Neural progenitor cell (in vitro differentiated cells): ENCODE measurements around the gene ARVCF. TPM values are rescaled to one million over a fixed set of nuclear protein-coding genes. Genes with fewer than 3 reads are reported as not detected.

Experiments used
- DNase-seq: peaks from one replicate; pipeline ENCODE4 v3.0.0-alpha.2; 2016; ENCODE audit warnings: low spot score
- H2AFZ ChIP-seq: fragments of 200-600 bp; sonication (generic); replicated peaks from 2 replicates; pipeline ENCODE4 v1.6.1; 2016; ENCODE audit warnings: antibody characterized with exemption
- H3F3A ChIP-seq: fragments of 200-600 bp; sonication (generic); 2 replicates; pipeline ENCODE4 v1.6.1; 2016; ENCODE audit warnings: antibody characterized with exemption, low read depth
- H3K27ac ChIP-seq: fragments of 200-600 bp; sonication (generic); 2 replicates; pipeline ENCODE4 v1.5.1; 2016; ENCODE audit warnings: mild to moderate bottlenecking
- H3K27me3 ChIP-seq: fragments of 200-600 bp; sonication (generic); 2 replicates; pipeline ENCODE4 v1.6.1; 2016; ENCODE audit warnings: mild to moderate bottlenecking, moderate library complexity
- H3K36me3 ChIP-seq: fragments of 200-600 bp; sonication (generic); 2 replicates; pipeline ENCODE4 v1.5.1; 2016
- H3K4me1 ChIP-seq: fragments of 200-600 bp; sonication (generic); 2 replicates; pipeline ENCODE4 v1.6.1; 2016; ENCODE audit warnings: mixed run types
- H3K4me2 ChIP-seq: fragments of 200-600 bp; sonication (generic); 2 replicates; pipeline ENCODE4 v1.6.1; 2016
- H3K4me3 ChIP-seq: fragments of 200-600 bp; sonication (generic); 2 replicates; pipeline ENCODE4 v1.5.1; 2016
- H3K79me2 ChIP-seq: fragments of 200-600 bp; sonication (generic); 2 replicates; pipeline ENCODE4 v1.6.1; 2016; ENCODE audit warnings: low read depth
- H3K9ac ChIP-seq: fragments of 200-600 bp; sonication (generic); 2 replicates; pipeline ENCODE4 v1.6.1; 2016
- H3K9me3 ChIP-seq: fragments of 200-600 bp; sonication (generic); 2 replicates; pipeline ENCODE4 v1.5.1; 2016; ENCODE audit warnings: low read depth
- H4K20me1 ChIP-seq: fragments of 200-600 bp; sonication (generic); 2 replicates; pipeline ENCODE4 v1.6.1; 2016; ENCODE audit warnings: low read depth
- H3K27ac Mint-ChIP-seq: 3 replicates; pipeline ENCODE4 v1.8.0; 2021; ENCODE audit warnings: mixed read lengths
- H3K27me3 Mint-ChIP-seq: 2 replicates; pipeline ENCODE4 v1.8.0; 2022; ENCODE audit warnings: low read depth, mild to moderate bottlenecking, inconsistent platforms, moderate library complexity, mixed read lengths; ENCODE audit not compliant: insufficient read depth
- H3K36me3 Mint-ChIP-seq: 3 replicates; pipeline ENCODE4 v1.8.0; 2021; ENCODE audit warnings: mixed read lengths
- H3K4me1 Mint-ChIP-seq: 3 replicates; pipeline ENCODE4 v1.8.0; 2021; ENCODE audit warnings: mixed read lengths
- H3K4me3 Mint-ChIP-seq: 3 replicates; pipeline ENCODE4 v1.8.0; 2021; ENCODE audit warnings: mild to moderate bottlenecking, moderate library complexity, mixed read lengths
- H3K9me3 Mint-ChIP-seq: 3 replicates; pipeline ENCODE4 v1.8.0; 2020; ENCODE audit warnings: mixed read lengths
- EZH2 ChIP-seq: fragments of 200-600 bp; sonication (generic); IDR thresholded peaks from 2 replicates; pipeline ENCODE4 v1.6.1; 2017; ENCODE audit warnings: antibody characterized with exemption, mild to moderate bottlenecking, moderate library complexity
- EZH2phosphoT487 ChIP-seq: fragments of 200-600 bp; sonication (generic); IDR thresholded peaks from 2 replicates; pipeline ENCODE4 v1.6.1; 2017; ENCODE audit warnings: antibody characterized with exemption
- total RNA-seq: library from RNA; depleted of rRNA; stranded (reverse); fragments of >200 nt; gene quantifications from 2 replicates; pipeline ENCODE4 v1.2.3, GENCODE V29; 2015; ENCODE audit warnings: low replicate concordance
- TF ChIP-seq, protein P1 (sequence below): fragments of 200-600 bp; sonication (generic); IDR thresholded peaks from 2 replicates; pipeline ENCODE4 v1.5.1; 2017; ENCODE audit warnings: antibody characterized with exemption, mild to moderate bottlenecking

Gene ARVCF
- total RNA-seq, 1 donor from 2014 or later, result 35.4 TPM

- H3K4me1 ChIP-seq, result peaks cover 10% of the 10 kb centered on the region
- no peak overlapping the region for H3K4me2 ChIP-seq
- H3K79me2 ChIP-seq, result no peaks in the 10 kb centered on the region
- no peak overlapping the region for H3K4me3 Mint-ChIP-seq
- H3K9ac ChIP-seq, result no peak overlapping the region
- peaks cover 2% of the 10 kb centered on the region for H3K27me3 Mint-ChIP-seq
- H3K36me3 ChIP-seq, result no peaks in the 10 kb centered on the region
- H3K9me3 ChIP-seq, result no peaks in the 10 kb centered on the region
- H3K4me1 Mint-ChIP-seq, result peaks cover 23% of the 10 kb centered on the region
- H3K27me3 ChIP-seq, result no peaks in the 10 kb centered on the region
- H3K36me3 Mint-ChIP-seq, result peaks cover 7% of the 10 kb centered on the region
- no peak overlapping the region for H3K27ac Mint-ChIP-seq
- no peaks in the 10 kb centered on the region for H3K9me3 Mint-ChIP-seq
- no peak overlapping the region for H2AFZ ChIP-seq
- no peak for DNase-seq
- TF ChIP-seq EZH2, result no peak
- no peak for TF ChIP-seq EZH2phosphoT487
- TF ChIP-seq, protein P1, sequence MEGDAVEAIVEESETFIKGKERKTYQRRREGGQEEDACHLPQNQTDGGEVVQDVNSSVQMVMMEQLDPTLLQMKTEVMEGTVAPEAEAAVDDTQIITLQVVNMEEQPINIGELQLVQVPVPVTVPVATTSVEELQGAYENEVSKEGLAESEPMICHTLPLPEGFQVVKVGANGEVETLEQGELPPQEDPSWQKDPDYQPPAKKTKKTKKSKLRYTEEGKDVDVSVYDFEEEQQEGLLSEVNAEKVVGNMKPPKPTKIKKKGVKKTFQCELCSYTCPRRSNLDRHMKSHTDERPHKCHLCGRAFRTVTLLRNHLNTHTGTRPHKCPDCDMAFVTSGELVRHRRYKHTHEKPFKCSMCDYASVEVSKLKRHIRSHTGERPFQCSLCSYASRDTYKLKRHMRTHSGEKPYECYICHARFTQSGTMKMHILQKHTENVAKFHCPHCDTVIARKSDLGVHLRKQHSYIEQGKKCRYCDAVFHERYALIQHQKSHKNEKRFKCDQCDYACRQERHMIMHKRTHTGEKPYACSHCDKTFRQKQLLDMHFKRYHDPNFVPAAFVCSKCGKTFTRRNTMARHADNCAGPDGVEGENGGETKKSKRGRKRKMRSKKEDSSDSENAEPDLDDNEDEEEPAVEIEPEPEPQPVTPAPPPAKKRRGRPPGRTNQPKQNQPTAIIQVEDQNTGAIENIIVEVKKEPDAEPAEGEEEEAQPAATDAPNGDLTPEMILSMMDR, result no peak
- peaks cover 35% of the 10 kb centered on the region for H4K20me1 ChIP-seq
- H3K27ac ChIP-seq, result no peak overlapping the region
- peaks cover 3% of the 10 kb centered on the region for H3F3A ChIP-seq
- H3K4me3 ChIP-seq, result no peak overlapping the region
These were observed 39.1 kb downstream of the ARVCF start for GRCh38 chr22:19977296-19978243.

- no peak for TF ChIP-seq EZH2
- TF ChIP-seq, protein P1, result no peak
- TF ChIP-seq EZH2phosphoT487, result no peak
- Histone ChIP-seq H3K9me3 (no peaks in the 10 kb centered on the region), H3K4me2 (no peak overlapping the region), H4K20me1 (peaks cover 26% of the 10 kb centered on the region), H3K9ac (no peak overlapping the region), H3K4me1 (peaks cover 10% of the 10 kb centered on the region), H2AFZ (no peak overlapping the region), H3K4me3 (no peak overlapping the region), H3K79me2 (no peaks in the 10 kb centered on the region), H3K27me3 (no peaks in the 10 kb centered on the region), H3K27ac (no peak overlapping the region), H3F3A (peaks cover 3% of the 10 kb centered on the region), H3K36me3 (no peaks in the 10 kb centered on the region)
- peaks cover 23% of the 10 kb centered on the region for H3K4me1 Mint-ChIP-seq
- no peaks in the 10 kb centered on the region for H3K9me3 Mint-ChIP-seq
- H3K36me3 Mint-ChIP-seq, result peaks cover 10% of the 10 kb centered on the region
- H3K27ac Mint-ChIP-seq, result peak overlapping the region; percentile 68
- H3K27me3 Mint-ChIP-seq, result peaks cover 2% of the 10 kb centered on the region
- H3K4me3 Mint-ChIP-seq, result no peak overlapping the region
- no peak for DNase-seq
These were observed 40.0 kb downstream of the ARVCF start for GRCh38 chr22:19976671-19977070.

- peak overlapping the region; percentile 91 for H3K27ac Mint-ChIP-seq
- Histone ChIP-seq H3F3A (peaks cover 3% of the 10 kb centered on the region), H3K36me3 (no peaks in the 10 kb centered on the region), H3K27me3 (no peaks in the 10 kb centered on the region), H3K9ac (no peak overlapping the region), H3K79me2 (no peaks in the 10 kb centered on the region), H3K27ac (peak overlapping the region; percentile 37), H4K20me1 (peaks cover 24% of the 10 kb centered on the region), H2AFZ (no peak overlapping the region), H3K4me1 (peaks cover 10% of the 10 kb centered on the region), H3K4me3 (no peak overlapping the region), H3K4me2 (no peak overlapping the region), H3K9me3 (no peaks in the 10 kb centered on the region)
- no peaks in the 10 kb centered on the region for H3K9me3 Mint-ChIP-seq
- no peak for DNase-seq
- H3K4me3 Mint-ChIP-seq, result no peak overlapping the region
- peaks cover 4% of the 10 kb centered on the region for H3K27me3 Mint-ChIP-seq
- TF ChIP-seq, protein P1, result no peak
- TF ChIP-seq EZH2, result no peak
- TF ChIP-seq EZH2phosphoT487, result no peak
- peaks cover 9% of the 10 kb centered on the region for H3K36me3 Mint-ChIP-seq
- H3K4me1 Mint-ChIP-seq, result peaks cover 27% of the 10 kb centered on the region
These were observed 41.0 kb downstream of the ARVCF start for GRCh38 chr22:19975707-19976035.
